HG03135 (cell line): ENCODE results near the gene POLN.

Experiments used
- ATAC-seq: cut with Tn5 transposase; IDR thresholded peaks from one replicate; pipeline ENCODE4 v1.9.1; 2021; ENCODE audit warnings: mild to moderate bottlenecking, moderate library complexity; ENCODE audit not compliant: unreplicated experiment

Gene POLN

GRCh38 chr4:2062808-2063524 is 179.0 kb downstream of the POLN start:
- no peak for ATAC-seq

GRCh38 chr4:2062168-2062807 is 179.6 kb downstream of the POLN start:
- ATAC-seq = no peak

GRCh38 chr4:2061186-2062131 is 180.5 kb downstream of the POLN start:
- no peak for ATAC-seq

- no peak for ATAC-seq
These were observed 181.2 kb downstream of the POLN start for GRCh38 chr4:2060611-2061185.

- no peak for ATAC-seq
These were observed 182.0 kb downstream of the POLN start for GRCh38 chr4:2059726-2060602.

- ATAC-seq = no peak
These were observed 182.7 kb downstream of the POLN start, which contains the start of gene NAT8L for GRCh38 chr4:2059046-2059725. TSS of gene NAT8L (plus strand) at chr4:2059327. CDS start at chr4:2059512, 185 bp downstream.

GRCh38 chr4:2058264-2059045 is 183.5 kb downstream of the POLN start:
- no peak for ATAC-seq

- no peak for ATAC-seq
These were observed 184.4 kb downstream of the POLN start for GRCh38 chr4:2057382-2058065.

GRCh38 chr4:2054217-2054616 is 187.7 kb downstream of the POLN start:
- ATAC-seq = no peak

GRCh38 chr4:2051086-2051485 is 190.8 kb downstream of the POLN start:
- no peak for ATAC-seq

GRCh38 chr4:2049811-2050210 is 192.1 kb downstream of the POLN start:
- no peak for ATAC-seq

- ATAC-seq = no peak
These were observed 192.5 kb downstream of the POLN start for GRCh38 chr4:2049381-2049780.

- no peak for ATAC-seq
These were observed 193.1 kb downstream of the POLN start for GRCh38 chr4:2048831-2049230.

GRCh38 chr4:2047781-2048581 is 193.9 kb downstream of the POLN start:
- ATAC-seq = no peak

GRCh38 chr4:2047031-2047660 is 194.8 kb downstream of the POLN start:
- no peak for ATAC-seq

GRCh38 chr4:2046031-2046961 is 195.6 kb downstream of the POLN start:
- ATAC-seq = no peak
